Measurements from ENCODE around the gene TBC1D28. TPM values are rescaled to one million over a fixed set of nuclear protein-coding genes. Genes with fewer than 3 reads are reported as not detected.
"Not testable (repeated sequence)": the region's sequence is repeated elsewhere in the genome, so short reads cannot be mapped to it uniquely, and the experiment has no call there.

Gene TBC1D28
- total and polyA plus RNA-seq, 2 experiments from 2014 or later, result not detected

DNA sequence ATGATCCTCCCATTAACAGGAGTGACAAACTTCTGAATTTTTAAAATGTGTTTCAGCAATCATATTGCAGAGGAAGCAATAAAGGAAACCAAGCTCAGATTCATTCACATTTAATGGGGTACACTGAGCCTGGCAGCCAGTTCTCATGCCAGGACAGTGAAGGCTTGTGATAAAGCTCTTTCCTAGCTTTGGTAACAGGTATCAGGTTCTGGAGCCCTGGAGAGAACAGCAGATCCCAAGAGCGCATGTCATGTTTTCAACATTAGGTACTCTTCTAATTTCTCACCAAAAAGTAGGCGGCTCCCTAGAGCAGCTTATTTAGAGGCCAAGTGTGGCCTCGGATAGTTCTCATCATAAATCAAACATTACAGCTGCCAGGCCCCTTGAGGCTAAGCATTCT, 23.3 kb upstream of the TBC1D28 start:
- in situ Hi-C loops (cut with MboI); H3K27ac ChIP-seq; H3K27me3 ChIP-seq (replicated peaks; ENCODE audit: insufficient read depth); H3K9ac ChIP-seq; DNase-seq; H3K9me2 ChIP-seq (ENCODE audit: insufficient read depth); H4K20me1 ChIP-seq (ENCODE audit: insufficient read depth); H2AFZ ChIP-seq; H3K4me2 ChIP-seq (ENCODE audit: unreplicated experiment); H3K4me1 ChIP-seq (ENCODE audit: insufficient read depth); H3K9me3 ChIP-seq (ENCODE audit: low read depth); H3K4me3 ChIP-seq; H3K79me2 ChIP-seq (ENCODE audit: insufficient read depth): not testable (repeated sequence)
- WGBS, 2 experiments (ENCODE audit: low coverage in 1 of 2, low lambda C conversion rate in 2 of 2, missing lambda C conversion rate in 2 of 2), result 100% methylated on average over 3 of the region's 3 CpGs
- H3F3A ChIP-seq (ENCODE audit: insufficient read depth), result peaks cover 12% of the 10 kb centered on the region; the same call in 1 of the 2 replicates
- peaks cover 13% of the 10 kb centered on the region; the same call in 1 of the 2 replicates for H3K36me3 ChIP-seq (ENCODE audit: low read depth)

DNA sequence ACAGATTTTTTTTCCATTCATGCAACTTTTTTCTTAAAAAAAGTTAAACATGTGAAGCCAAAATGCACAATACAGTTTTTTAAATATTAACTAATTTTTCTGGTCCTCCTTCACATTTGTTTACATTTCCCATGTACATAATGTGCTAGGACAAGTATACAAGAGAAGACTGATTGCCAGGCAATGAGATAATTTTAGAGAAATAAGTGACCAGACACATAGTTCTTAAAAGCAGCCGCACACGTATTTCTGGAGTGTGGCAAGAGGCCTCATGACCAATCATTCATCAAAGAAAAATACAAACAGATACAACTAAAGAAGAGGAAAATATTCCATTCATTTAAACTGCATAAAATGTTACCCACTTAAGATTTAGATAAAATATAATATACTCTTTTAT, 22.1 kb upstream of the TBC1D28 start:
- H2AFZ ChIP-seq; H3K27ac ChIP-seq; H3K4me3 ChIP-seq; H3K79me2 ChIP-seq (ENCODE audit: insufficient read depth); H3K27me3 ChIP-seq (replicated peaks; ENCODE audit: insufficient read depth); H3K9ac ChIP-seq; H3K4me1 ChIP-seq (ENCODE audit: insufficient read depth); in situ Hi-C loops (cut with MboI); DNase-seq; H3K9me3 ChIP-seq (ENCODE audit: low read depth); H4K20me1 ChIP-seq (ENCODE audit: insufficient read depth); H3K9me2 ChIP-seq (ENCODE audit: insufficient read depth); H3K4me2 ChIP-seq (ENCODE audit: unreplicated experiment): not testable (repeated sequence)
- 96 to 98% methylated on average over 2 of the region's 2 CpGs for WGBS, 2 experiments (ENCODE audit: low coverage in 1 of 2, low lambda C conversion rate in 2 of 2, missing lambda C conversion rate in 2 of 2)
- Histone ChIP-seq H3K36me3 (ENCODE audit: low read depth) (peaks cover 13% of the 10 kb centered on the region; the same call in 1 of the 2 replicates), H3F3A (ENCODE audit: insufficient read depth) (peaks cover 15% of the 10 kb centered on the region; the same call in 1 of the 2 replicates)

DNA sequence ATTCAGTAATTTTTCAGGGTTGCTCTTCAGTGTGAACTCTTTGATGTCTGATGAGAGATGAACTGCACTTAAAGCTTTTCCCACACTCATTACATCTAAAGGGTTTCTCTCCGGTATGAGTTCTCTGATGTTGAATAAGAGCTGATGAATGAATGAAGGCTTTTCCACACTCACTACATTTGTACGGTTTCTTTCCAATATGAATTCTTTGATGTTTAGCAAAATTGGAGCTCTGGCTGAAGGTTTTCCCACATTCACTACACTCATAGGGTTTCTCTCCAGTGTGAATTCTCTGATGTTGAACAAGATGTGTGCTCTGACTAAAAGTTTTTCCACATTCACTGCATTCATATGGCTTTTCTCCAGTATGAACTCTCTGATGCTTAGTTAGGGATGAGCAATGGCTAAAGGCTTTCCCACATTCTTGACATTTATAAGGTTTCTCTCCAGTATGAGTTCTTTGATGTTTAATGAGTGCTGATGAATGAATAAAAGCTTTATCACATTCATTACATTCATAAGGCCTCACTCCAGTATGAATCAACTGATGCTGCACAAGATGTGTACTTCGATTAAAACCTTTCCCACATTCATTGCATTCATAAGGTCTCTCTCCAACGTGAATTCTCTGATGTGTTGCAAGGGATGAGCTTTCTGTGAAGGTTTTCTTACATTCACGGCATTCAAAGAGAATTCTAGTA, 17.9 kb upstream of the TBC1D28 start:
- H3K36me3 ChIP-seq (ENCODE audit: low read depth), result not testable (repeated sequence)

DNA sequence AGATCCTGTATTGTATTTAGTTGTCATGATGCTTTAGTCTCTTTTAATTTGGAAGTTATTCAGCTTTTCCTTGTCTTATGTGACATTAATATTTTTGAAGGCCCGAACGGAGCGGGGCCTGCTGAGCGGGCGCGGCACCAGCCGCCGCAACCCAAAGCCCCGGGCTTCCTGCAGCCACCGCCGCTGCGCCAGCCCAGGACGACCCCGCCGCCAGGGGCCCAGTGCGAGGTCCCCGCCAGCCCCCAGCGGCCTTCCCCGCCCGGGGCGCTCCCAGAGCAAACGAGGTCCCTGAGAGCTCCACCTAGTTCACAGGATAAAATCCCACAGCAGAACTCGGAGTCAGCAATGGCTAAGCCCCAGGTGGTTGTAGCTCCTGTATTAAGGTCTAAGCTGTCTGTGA, 5.9 kb upstream of the TBC1D28 start:
- H2AFZ ChIP-seq; H3K79me2 ChIP-seq (ENCODE audit: insufficient read depth); H3K9me3 ChIP-seq (ENCODE audit: low read depth); H3K9ac ChIP-seq; H3K27me3 ChIP-seq (replicated peaks; ENCODE audit: insufficient read depth); H3K9me2 ChIP-seq (ENCODE audit: insufficient read depth); H4K20me1 ChIP-seq (ENCODE audit: insufficient read depth); H3K27ac ChIP-seq; in situ Hi-C loops (cut with MboI); H3K4me3 ChIP-seq; H3K36me3 ChIP-seq (ENCODE audit: low read depth); H3K4me1 ChIP-seq (ENCODE audit: insufficient read depth); DNase-seq; H3K4me2 ChIP-seq (ENCODE audit: unreplicated experiment); H3F3A ChIP-seq (ENCODE audit: insufficient read depth): not testable (repeated sequence)
- WGBS, 2 experiments (ENCODE audit: low coverage in 1 of 2, low lambda C conversion rate in 2 of 2, missing lambda C conversion rate in 2 of 2), result 17 to 59% methylated on average over 4 to 23 of the region's 23 CpGs

More for the DNA sequence above, 17.9 kb upstream of the TBC1D28 start:
- H3K4me2 ChIP-seq (ENCODE audit: unreplicated experiment); H4K20me1 ChIP-seq (ENCODE audit: insufficient read depth); H3K9me2 ChIP-seq (ENCODE audit: insufficient read depth); DNase-seq; H3K27me3 ChIP-seq (replicated peaks; ENCODE audit: insufficient read depth); in situ Hi-C loops (cut with MboI); H3K79me2 ChIP-seq (ENCODE audit: insufficient read depth); H3K4me1 ChIP-seq (ENCODE audit: insufficient read depth); H3K9ac ChIP-seq; H2AFZ ChIP-seq; H3K9me3 ChIP-seq (ENCODE audit: low read depth); H3K27ac ChIP-seq; H3K4me3 ChIP-seq: not testable (repeated sequence)
- peaks cover 15% of the 10 kb centered on the region; the same call in 1 of the 2 replicates for H3F3A ChIP-seq (ENCODE audit: insufficient read depth)
- WGBS, 2 experiments (ENCODE audit: low coverage in 1 of 2, low lambda C conversion rate in 2 of 2, missing lambda C conversion rate in 2 of 2), result 76 to 81% methylated on average over 5 of the region's 5 CpGs

DNA sequence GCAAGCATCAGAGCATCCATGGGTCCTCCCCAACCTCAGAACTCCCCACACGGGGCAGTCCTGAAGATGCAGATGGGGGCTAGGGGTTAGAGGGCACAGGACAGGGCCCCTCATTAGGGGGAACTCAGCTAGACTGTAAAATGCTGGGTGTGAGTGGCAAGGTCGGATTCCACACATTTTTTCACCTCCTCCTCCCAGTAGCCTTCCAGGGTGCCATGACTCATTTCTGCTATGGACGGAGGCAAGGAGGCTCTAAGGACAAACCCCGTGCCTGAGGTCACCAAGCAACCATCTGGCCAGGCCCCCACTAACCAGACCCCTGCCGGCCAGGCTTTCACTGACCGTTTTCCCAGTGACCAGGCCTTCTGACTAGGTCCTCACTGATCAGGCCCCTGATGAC, 1.1 kb downstream of the TBC1D28 start:
- H3K9ac ChIP-seq; H4K20me1 ChIP-seq (ENCODE audit: insufficient read depth); H3K4me2 ChIP-seq (ENCODE audit: unreplicated experiment); H3K36me3 ChIP-seq (ENCODE audit: low read depth); in situ Hi-C loops (cut with MboI); H3K4me1 ChIP-seq (ENCODE audit: insufficient read depth); H3K4me3 ChIP-seq; H2AFZ ChIP-seq; H3K9me3 ChIP-seq (ENCODE audit: low read depth); H3K79me2 ChIP-seq (ENCODE audit: insufficient read depth); H3K27ac ChIP-seq; H3K27me3 ChIP-seq (replicated peaks; ENCODE audit: insufficient read depth); DNase-seq; H3K9me2 ChIP-seq (ENCODE audit: insufficient read depth); H3F3A ChIP-seq (ENCODE audit: insufficient read depth): not testable (repeated sequence)
- WGBS, 2 experiments (ENCODE audit: low coverage in 1 of 2, low lambda C conversion rate in 2 of 2, missing lambda C conversion rate in 2 of 2), result 34 to 42% methylated on average over 2 to 5 of the region's 6 CpGs

DNA sequence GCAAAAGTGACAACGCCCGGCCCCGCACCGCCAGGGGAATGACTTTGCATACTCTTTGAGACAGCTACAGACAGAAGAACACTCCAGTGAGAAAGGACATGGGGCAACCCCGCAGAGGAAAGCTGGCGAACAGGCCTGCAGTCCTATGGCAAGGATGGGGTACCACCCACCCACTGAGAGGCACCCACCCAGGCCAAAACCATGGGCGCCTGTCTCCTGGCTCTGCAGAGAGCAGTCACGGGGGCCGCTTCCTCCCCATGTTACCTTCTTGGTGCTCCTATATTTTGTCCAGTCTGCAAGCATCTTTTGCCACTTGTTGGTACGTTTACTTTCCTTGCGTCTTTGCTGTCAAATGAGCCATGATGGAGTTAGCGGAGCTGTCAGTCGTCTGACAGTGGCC, 5.8 kb downstream of the TBC1D28 start:
- H3K27ac ChIP-seq; H3K36me3 ChIP-seq (ENCODE audit: low read depth); DNase-seq; H3K9me2 ChIP-seq (ENCODE audit: insufficient read depth); H3F3A ChIP-seq (ENCODE audit: insufficient read depth); H3K4me3 ChIP-seq; H3K9ac ChIP-seq; H3K4me1 ChIP-seq (ENCODE audit: insufficient read depth); H2AFZ ChIP-seq; H4K20me1 ChIP-seq (ENCODE audit: insufficient read depth); H3K4me2 ChIP-seq (ENCODE audit: unreplicated experiment); H3K27me3 ChIP-seq (replicated peaks; ENCODE audit: insufficient read depth); H3K79me2 ChIP-seq (ENCODE audit: insufficient read depth); H3K9me3 ChIP-seq (ENCODE audit: low read depth); in situ Hi-C loops (cut with MboI): not testable (repeated sequence)
- 68 to 79% methylated on average over 9 to 13 of the region's 13 CpGs for WGBS, 2 experiments (ENCODE audit: low coverage in 1 of 2, low lambda C conversion rate in 2 of 2, missing lambda C conversion rate in 2 of 2)

DNA sequence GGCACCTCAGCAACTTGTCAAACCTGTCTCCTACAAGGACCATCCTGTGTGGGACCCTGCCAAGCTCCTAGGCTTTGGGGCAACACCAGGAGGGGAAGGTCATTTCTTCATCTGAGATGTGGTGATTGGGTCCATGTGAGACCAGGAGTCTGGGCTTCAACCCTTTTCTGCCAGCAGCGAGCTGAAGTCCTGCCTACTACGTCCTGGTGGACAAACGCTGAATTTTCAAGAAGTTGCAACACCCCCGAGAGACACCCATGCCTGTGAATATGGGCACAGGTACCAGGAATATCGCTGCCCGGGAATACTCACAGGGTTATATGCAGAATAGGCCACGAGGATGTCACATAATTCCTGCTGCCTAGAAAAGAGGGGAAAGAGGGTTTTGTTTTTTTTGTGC, 8.0 kb downstream of the TBC1D28 start:
- H3K9me2 ChIP-seq (ENCODE audit: insufficient read depth); H4K20me1 ChIP-seq (ENCODE audit: insufficient read depth); H3K9me3 ChIP-seq (ENCODE audit: low read depth); H3K79me2 ChIP-seq (ENCODE audit: insufficient read depth); H3K27me3 ChIP-seq (replicated peaks; ENCODE audit: insufficient read depth); H3K27ac ChIP-seq; H3K4me1 ChIP-seq (ENCODE audit: insufficient read depth); H3K9ac ChIP-seq; H2AFZ ChIP-seq; H3F3A ChIP-seq (ENCODE audit: insufficient read depth); H3K36me3 ChIP-seq (ENCODE audit: low read depth); H3K4me2 ChIP-seq (ENCODE audit: unreplicated experiment); H3K4me3 ChIP-seq; in situ Hi-C loops (cut with MboI): not testable (repeated sequence)
- 78 to 87% methylated on average over 7 of the region's 7 CpGs for WGBS, 2 experiments (ENCODE audit: low coverage in 1 of 2, low lambda C conversion rate in 2 of 2, missing lambda C conversion rate in 2 of 2)
- peak; percentile 8 for DNase-seq

DNA sequence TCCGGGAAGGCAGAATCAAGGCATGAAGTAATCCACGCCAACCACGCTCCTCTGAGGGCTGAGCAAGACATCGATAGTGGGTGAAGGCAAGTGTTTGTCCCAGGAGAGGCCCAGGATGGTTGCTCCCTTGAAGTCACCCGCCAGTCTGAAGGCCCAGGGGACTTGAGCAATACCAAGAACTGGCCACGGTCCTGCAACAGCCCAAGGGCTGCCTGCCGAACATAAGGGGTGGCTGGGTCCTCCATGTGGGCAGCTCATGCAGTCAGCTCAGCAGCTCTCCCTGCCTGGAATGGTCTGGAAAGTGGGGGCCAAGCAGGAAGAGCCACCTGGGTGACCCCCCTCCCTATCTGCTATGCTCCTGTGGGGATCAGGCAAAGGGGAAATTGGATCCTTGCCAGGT, 8.4 kb downstream of the TBC1D28 start:
- H3K4me1 ChIP-seq (ENCODE audit: insufficient read depth); H3K9ac ChIP-seq; H4K20me1 ChIP-seq (ENCODE audit: insufficient read depth); H3K27ac ChIP-seq; H2AFZ ChIP-seq; H3K9me3 ChIP-seq (ENCODE audit: low read depth); DNase-seq; H3K79me2 ChIP-seq (ENCODE audit: insufficient read depth); H3K36me3 ChIP-seq (ENCODE audit: low read depth); H3K27me3 ChIP-seq (replicated peaks; ENCODE audit: insufficient read depth); H3F3A ChIP-seq (ENCODE audit: insufficient read depth); H3K4me3 ChIP-seq; H3K4me2 ChIP-seq (ENCODE audit: unreplicated experiment); in situ Hi-C loops (cut with MboI); H3K9me2 ChIP-seq (ENCODE audit: insufficient read depth): not testable (repeated sequence)
- 87 to 92% methylated on average over 7 of the region's 7 CpGs for WGBS, 2 experiments (ENCODE audit: low coverage in 1 of 2, low lambda C conversion rate in 2 of 2, missing lambda C conversion rate in 2 of 2)
